H1 (cell line): ENCODE measurements around the gene STX12.

Experiments used
- BRCA1 ChIP-seq: IDR thresholded peaks from 2 replicates; pipeline ENCODE4 v1.6.1; 2012; ENCODE audit warnings: low read depth, low read length, improper control_type of control experiment
- EP300 ChIP-seq, 2 experiments: IDR thresholded peaks; 1 replicate in 1 of 2; 2 replicates in 1 of 2; pipeline ENCODE4 v1.6.1; 2011 to 2012; ENCODE audit warnings: low read depth in 2 of 2, low read length in 2 of 2, mild to moderate bottlenecking in 2 of 2, borderline replicate concordance in 1 of 2, inconsistent platforms in 1 of 2, moderate library complexity in 1 of 2
- EZH2 ChIP-seq: fragments of 200-600 bp; sonication (generic); IDR thresholded peaks from 2 replicates; pipeline ENCODE4 v1.7.1; 2012; ENCODE audit warnings: low read depth, mild to moderate bottlenecking, moderate library complexity, low read length, inconsistent platforms; ENCODE audit not compliant: severe bottlenecking
- GABPA ChIP-seq: IDR thresholded peaks from 2 replicates; pipeline ENCODE4 v1.6.1; 2011; ENCODE audit warnings: mild to moderate bottlenecking, low read length, moderate library complexity, borderline replicate concordance; ENCODE audit not compliant: insufficient read depth
- HDAC2 ChIP-seq, 2 experiments: fragments of 300-600 bp in 1 of 2; sonication (generic) in 1 of 2; IDR thresholded peaks; 2 replicates each; pipeline ENCODE4 v1.6.1; 2011 to 2012; ENCODE audit warnings: low read depth in 2 of 2, low read length in 2 of 2, mild to moderate bottlenecking in 2 of 2, moderate library complexity in 2 of 2, borderline replicate concordance in 1 of 2, inconsistent platforms in 1 of 2
- MAFK ChIP-seq: IDR thresholded peaks from 2 replicates; pipeline ENCODE4 v1.6.1; 2012; ENCODE audit warnings: low read depth, mild to moderate bottlenecking, improper control_type of control experiment, low read length
- PHF8 ChIP-seq: fragments of 200-600 bp; sonication (generic); conservative IDR thresholded peaks from 2 replicates; pipeline ENCODE4 v1.7.1; 2012; ENCODE audit warnings: low read depth, mild to moderate bottlenecking, inconsistent platforms, low read length, moderate library complexity
- POLR2A ChIP-seq, 2 experiments: IDR thresholded peaks; 1 replicate in 1 of 2; 2 replicates in 1 of 2; pipeline ENCODE4 v1.6.1; 2011; ENCODE audit warnings: low read depth in 2 of 2, low read length in 2 of 2, mild to moderate bottlenecking in 2 of 2; ENCODE audit errors: control extremely low read depth in 1 of 2
- RAD21 ChIP-seq, 2 experiments: IDR thresholded peaks in 1 of 2; conservative IDR thresholded peaks in 1 of 2; 2 replicates each; pipeline ENCODE4 v1.6.1; 2011; ENCODE audit warnings: low read depth in 2 of 2, low read length in 2 of 2, improper control_type of control experiment in 1 of 2, inconsistent platforms in 1 of 2, mild to moderate bottlenecking in 1 of 2, moderate library complexity in 1 of 2
- RFX5 ChIP-seq: IDR thresholded peaks from 2 replicates; pipeline ENCODE4 v1.6.1; 2011; ENCODE audit warnings: low read depth, low read length, improper control_type of control experiment, borderline replicate concordance
- TF ChIP-seq, protein P1 (sequence below), 3 experiments: IDR thresholded peaks; 1 replicate in 2 of 3; 2 replicates in 1 of 3; pipeline versions ENCODE4 v1.5.1 to v1.6.1; 2011; ENCODE audit warnings: low read length in 3 of 3, mild to moderate bottlenecking in 3 of 3, inconsistent platforms in 2 of 3, low read depth in 1 of 3, moderate library complexity in 1 of 3; ENCODE audit not compliant: insufficient read depth in 1 of 3; ENCODE audit errors: control extremely low read depth in 1 of 3
- TF ChIP-seq, protein P2 (sequence below): IDR thresholded peaks from 2 replicates; pipeline ENCODE4 v1.6.1; 2012; ENCODE audit warnings: inconsistent platforms

DNA sequence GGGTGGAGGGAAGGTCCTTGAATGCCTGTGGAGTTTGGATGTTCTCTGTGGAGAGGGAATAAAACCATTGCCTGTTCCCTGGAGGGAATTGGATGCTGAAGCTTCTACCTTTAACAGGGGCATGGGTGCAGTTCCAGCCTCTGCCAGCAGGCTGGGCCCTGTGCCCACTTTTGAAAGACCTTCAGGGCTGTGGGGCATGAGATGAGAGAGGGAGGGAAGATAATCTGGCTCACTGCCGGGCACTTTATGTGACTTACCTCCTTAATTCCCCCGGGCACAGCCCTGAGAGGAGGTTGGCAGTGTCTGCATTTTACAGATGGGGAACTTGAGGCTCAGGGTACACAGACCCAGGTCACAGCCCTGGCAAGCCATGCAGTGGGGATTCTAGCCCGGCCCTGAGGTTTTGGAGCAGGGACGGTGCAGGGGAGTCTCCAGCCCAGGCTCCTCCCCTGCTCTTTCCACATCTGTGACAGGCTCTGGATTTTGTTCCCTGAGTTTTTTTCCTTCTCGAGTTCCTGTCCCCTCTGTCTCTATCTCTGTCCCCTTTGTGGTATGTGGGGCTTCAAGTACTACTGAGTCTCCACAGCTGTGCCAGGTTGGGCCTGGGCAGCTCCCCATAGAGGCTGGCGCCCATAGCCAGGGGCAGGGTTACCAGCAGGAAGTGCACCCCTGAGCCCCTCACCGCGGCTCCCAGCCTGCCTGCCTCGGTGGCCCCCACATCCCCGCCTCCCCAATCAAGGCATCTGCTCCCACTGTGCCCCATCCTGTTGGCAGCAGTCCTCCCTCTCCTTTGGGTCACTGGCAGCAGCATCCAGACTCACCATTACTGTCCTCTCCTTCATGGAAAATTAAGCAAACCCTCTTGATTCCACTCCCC, 85.3 kb downstream of the STX12 start:
- TF ChIP-seq, protein P1, sequence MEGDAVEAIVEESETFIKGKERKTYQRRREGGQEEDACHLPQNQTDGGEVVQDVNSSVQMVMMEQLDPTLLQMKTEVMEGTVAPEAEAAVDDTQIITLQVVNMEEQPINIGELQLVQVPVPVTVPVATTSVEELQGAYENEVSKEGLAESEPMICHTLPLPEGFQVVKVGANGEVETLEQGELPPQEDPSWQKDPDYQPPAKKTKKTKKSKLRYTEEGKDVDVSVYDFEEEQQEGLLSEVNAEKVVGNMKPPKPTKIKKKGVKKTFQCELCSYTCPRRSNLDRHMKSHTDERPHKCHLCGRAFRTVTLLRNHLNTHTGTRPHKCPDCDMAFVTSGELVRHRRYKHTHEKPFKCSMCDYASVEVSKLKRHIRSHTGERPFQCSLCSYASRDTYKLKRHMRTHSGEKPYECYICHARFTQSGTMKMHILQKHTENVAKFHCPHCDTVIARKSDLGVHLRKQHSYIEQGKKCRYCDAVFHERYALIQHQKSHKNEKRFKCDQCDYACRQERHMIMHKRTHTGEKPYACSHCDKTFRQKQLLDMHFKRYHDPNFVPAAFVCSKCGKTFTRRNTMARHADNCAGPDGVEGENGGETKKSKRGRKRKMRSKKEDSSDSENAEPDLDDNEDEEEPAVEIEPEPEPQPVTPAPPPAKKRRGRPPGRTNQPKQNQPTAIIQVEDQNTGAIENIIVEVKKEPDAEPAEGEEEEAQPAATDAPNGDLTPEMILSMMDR (IDR thresholded peaks at IDR 0.05; ENCODE audit: control extremely low read depth in 1 of 3, insufficient read depth in 1 of 3, low read depth in 1 of 3, low read length in 3 of 3), result peak; percentile 89 to 99 (median 97)
- TF ChIP-seq HDAC2 (IDR thresholded peaks at IDR 0.05; ENCODE audit: borderline replicate concordance in 1 of 2, low read depth in 2 of 2, low read length in 2 of 2) (no peak), EZH2 (no peak), RAD21 (IDR thresholded peaks at IDR 0.05 in 1 of 2, conservative IDR thresholded peaks at IDR 0.05 in 1 of 2; ENCODE audit: low read depth in 2 of 2, low read length in 2 of 2) (peak; percentile 99 to 100), EP300 (IDR thresholded peaks at IDR 0.05; ENCODE audit: borderline replicate concordance in 1 of 2, low read depth in 2 of 2, low read length in 2 of 2) (no peak), RFX5 (no peak), BRCA1 (no peak), GABPA (no peak), POLR2A (IDR thresholded peaks at IDR 0.05; ENCODE audit: control extremely low read depth in 1 of 2, low read depth in 2 of 2, low read length in 2 of 2) (no peak), PHF8 (no peak), MAFK (no peak)
- TF ChIP-seq, protein P2, sequence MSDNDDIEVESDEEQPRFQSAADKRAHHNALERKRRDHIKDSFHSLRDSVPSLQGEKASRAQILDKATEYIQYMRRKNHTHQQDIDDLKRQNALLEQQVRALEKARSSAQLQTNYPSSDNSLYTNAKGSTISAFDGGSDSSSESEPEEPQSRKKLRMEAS, result no peak
